Measurements from ENCODE around the gene RPL39.

RPL39 gene

DNA sequence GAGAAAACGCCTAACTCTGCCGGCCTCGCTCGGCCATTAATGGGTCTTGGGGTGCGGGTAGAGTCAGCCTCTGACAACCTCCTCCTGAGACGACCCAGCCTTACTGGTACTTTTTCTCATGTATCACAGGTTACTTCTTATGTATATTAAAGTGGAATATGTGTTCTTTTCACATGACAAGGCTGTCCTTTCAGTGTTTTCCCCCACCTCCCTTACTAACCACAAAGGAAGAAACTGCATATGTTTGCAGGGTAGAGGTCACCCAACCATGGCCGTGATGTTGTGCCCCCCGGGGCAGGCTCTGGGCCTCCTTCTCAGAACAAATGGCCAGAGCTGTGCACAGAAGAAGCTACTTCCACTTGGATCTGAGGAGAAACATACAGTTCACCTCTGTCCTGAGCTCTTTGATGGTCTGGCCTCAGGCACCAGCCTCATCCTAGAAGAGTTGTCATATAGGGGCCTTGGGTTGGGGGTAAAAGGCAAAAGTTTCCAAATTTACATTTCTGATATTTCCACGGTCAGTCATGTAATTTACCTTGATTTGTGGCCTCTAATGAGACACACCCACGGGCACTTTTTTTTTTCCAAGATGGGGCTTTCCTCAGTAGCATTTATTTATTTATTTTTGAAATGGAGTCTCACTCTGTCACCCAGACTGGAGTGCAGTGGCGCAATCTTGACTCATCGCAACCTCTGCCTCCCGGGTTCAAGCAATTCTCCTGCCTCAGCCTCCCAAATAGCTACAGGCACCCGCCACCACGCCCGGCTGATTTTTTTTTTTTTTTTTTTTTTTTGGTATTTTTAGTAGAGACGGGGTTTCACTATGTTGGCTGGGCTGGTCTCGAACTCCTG lies 31.2 kb downstream of the RPL39 start:
- TF ChIP-seq POLR2AphosphoS5 (IDR thresholded peaks at IDR 0.05; ENCODE audit: low read depth, low read length) (no peak), FOXP2 (optimal IDR thresholded peaks at IDR 0.05; ENCODE audit: borderline replicate concordance, extremely low read depth, extremely low read length, insufficient read depth) (no peak), TAF1 (IDR thresholded peaks at IDR 0.05; ENCODE audit: borderline replicate concordance, insufficient read depth, low read length) (no peak), REST (IDR thresholded peaks at IDR 0.05; ENCODE audit: insufficient read depth in 1 of 2, low read depth in 2 of 2, low read length in 2 of 2) (no peak), SIN3A (IDR thresholded peaks at IDR 0.05; ENCODE audit: borderline replicate concordance, insufficient read depth, low read length) (no peak)

DNA sequence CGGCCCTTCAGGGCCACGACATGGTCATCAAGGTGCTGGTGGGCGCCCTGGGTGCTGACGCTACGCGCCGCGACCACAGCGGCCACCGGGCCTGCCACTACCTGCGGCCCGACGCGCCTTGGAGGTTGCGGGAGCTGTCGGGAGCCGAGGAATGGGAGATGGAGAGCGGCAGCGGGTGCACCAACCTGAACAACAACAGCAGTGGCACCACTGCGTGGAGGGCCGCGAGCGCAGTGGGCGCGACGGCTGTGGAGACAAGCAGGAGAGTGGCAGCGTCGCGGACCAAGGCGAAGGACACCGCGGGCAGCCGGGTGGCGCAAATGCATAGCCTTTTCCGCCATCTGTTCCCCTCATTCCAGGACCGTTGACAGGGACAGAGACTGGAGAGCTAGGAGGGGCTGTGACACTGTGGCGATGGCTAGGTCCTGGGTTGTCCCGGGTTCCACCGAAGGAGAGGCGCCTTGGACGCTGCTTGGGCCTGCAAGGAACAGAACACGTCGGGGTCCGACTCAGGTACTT lies 32.1 kb downstream of the RPL39 start:
- no peak for TF ChIP-seq POLR2AphosphoS5 (IDR thresholded peaks at IDR 0.05; ENCODE audit: low read depth, low read length)
- no peak for TF ChIP-seq REST (IDR thresholded peaks at IDR 0.05; ENCODE audit: insufficient read depth in 1 of 2, low read depth in 2 of 2, low read length in 2 of 2)
- TF ChIP-seq TAF1 (IDR thresholded peaks at IDR 0.05; ENCODE audit: borderline replicate concordance, insufficient read depth, low read length) = no peak
- no peak for TF ChIP-seq SIN3A (IDR thresholded peaks at IDR 0.05; ENCODE audit: borderline replicate concordance, insufficient read depth, low read length)
- TF ChIP-seq FOXP2 (optimal IDR thresholded peaks at IDR 0.05; ENCODE audit: borderline replicate concordance, extremely low read depth, extremely low read length, insufficient read depth) = no peak

- TF ChIP-seq TAF1 (IDR thresholded peaks at IDR 0.05; ENCODE audit: borderline replicate concordance, insufficient read depth, low read length) (no peak), POLR2AphosphoS5 (IDR thresholded peaks at IDR 0.05; ENCODE audit: low read depth, low read length) (no peak), FOXP2 (optimal IDR thresholded peaks at IDR 0.05; ENCODE audit: borderline replicate concordance, extremely low read depth, extremely low read length, insufficient read depth) (no peak), REST (IDR thresholded peaks at IDR 0.05; ENCODE audit: insufficient read depth in 1 of 2, low read depth in 2 of 2, low read length in 2 of 2) (no peak), SIN3A (IDR thresholded peaks at IDR 0.05; ENCODE audit: borderline replicate concordance, insufficient read depth, low read length) (no peak)
Observed at GRCh38 chrX:119758731-119759247, 32.6 kb downstream of the RPL39 start.

DNA sequence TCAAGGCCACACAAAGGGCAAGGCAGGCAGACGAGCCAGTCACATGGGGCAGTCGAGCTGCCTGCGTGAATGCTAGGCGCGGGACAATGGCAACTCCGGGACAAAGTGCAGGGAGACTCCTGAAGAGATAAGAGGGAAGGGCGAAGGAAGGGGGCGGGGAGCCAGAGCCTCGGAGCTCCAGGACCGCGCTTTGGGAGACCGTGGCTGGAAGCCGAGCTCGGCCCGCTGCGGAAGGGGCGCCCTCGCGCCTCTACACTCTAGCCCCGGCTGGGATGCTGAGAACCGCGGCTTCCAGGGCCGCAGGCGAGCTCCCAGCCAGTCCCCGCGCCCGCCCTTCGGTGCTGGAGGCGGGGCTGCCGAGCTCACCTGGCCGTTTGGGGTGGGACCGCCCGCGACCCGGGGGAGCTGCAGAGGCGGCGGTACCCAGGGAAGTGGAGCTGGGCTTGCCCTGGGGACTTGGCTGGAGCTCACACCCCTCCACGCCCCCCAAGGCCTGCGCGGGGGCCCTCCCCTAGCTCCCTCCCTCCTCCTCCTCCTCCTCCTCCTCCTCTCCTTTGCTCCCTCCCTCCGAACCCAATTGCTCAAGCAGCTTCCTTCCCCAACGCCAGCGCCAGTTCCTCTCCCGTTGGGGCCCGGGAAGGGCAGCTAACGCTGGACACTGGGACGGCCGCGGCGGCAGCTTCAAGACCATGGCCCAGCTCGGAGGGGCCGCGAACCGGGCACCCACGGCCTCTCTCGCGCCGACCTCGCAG lies 33.3 kb downstream of the RPL39 start, which contains the start of gene SOWAHD:
SOWAHD (plus strand) TSS at position 610 of the 752 bp plus-strand sequence; CDS start at position 690, 80 bp downstream.
- TF ChIP-seq REST (IDR thresholded peaks at IDR 0.05; ENCODE audit: insufficient read depth in 1 of 2, low read depth in 2 of 2, low read length in 2 of 2) (no peak), POLR2AphosphoS5 (IDR thresholded peaks at IDR 0.05; ENCODE audit: low read depth, low read length) (no peak), SIN3A (IDR thresholded peaks at IDR 0.05; ENCODE audit: borderline replicate concordance, insufficient read depth, low read length) (no peak), FOXP2 (optimal IDR thresholded peaks at IDR 0.05; ENCODE audit: borderline replicate concordance, extremely low read depth, extremely low read length, insufficient read depth) (no peak), TAF1 (IDR thresholded peaks at IDR 0.05; ENCODE audit: borderline replicate concordance, insufficient read depth, low read length) (no peak)

Data from PFSK-1 (cell line).